ENCODE measurements around the gene MTHFD2.
"Not testable (repeated sequence)": the region's sequence is repeated elsewhere in the genome, so short reads cannot be mapped to it uniquely, and the experiment has no call there.

Gene MTHFD2
- long read RNA-seq, donor 1, full-length matches to known transcripts, result 5 of 12 reads
- long read RNA-seq, donor 1, partial matches to known transcripts, result 7 of 12 reads
- long read RNA-seq, donor 1, other reads (novel, unspliced or antisense), result 0 of 12 reads
- long read RNA-seq, donor 2, full-length matches to known transcripts, result 5 of 5 reads
- long read RNA-seq, donor 2, partial matches to known transcripts, result 0 of 5 reads
- long read RNA-seq, donor 2, other reads (novel, unspliced or antisense), result 0 of 5 reads
- long read RNA-seq, donor 3, full-length matches to known transcripts, result 4 of 4 reads
- long read RNA-seq, donor 3, partial matches to known transcripts, result 0 of 4 reads
- long read RNA-seq, donor 3, other reads (novel, unspliced or antisense), result 0 of 4 reads
- long read RNA-seq, donor 4, full-length matches to known transcripts, result 3 of 3 reads
- long read RNA-seq, donor 4, partial matches to known transcripts, result 0 of 3 reads
- long read RNA-seq, donor 4, other reads (novel, unspliced or antisense), result 0 of 3 reads
- long read RNA-seq, donor 5, full-length matches to known transcripts, result 5 of 5 reads
- long read RNA-seq, donor 5, partial matches to known transcripts, result 0 of 5 reads
- long read RNA-seq, donor 5, other reads (novel, unspliced or antisense), result 0 of 5 reads
- long read RNA-seq, donor 6, full-length matches to known transcripts, result 5 of 5 reads
- long read RNA-seq, donor 6, partial matches to known transcripts, result 0 of 5 reads
- long read RNA-seq, donor 6, other reads (novel, unspliced or antisense), result 0 of 5 reads
- long read RNA-seq, donor 7, full-length matches to known transcripts, result 6 of 12 reads
- long read RNA-seq, donor 7, partial matches to known transcripts, result 6 of 12 reads
- long read RNA-seq, donor 7, other reads (novel, unspliced or antisense), result 0 of 12 reads
- long read RNA-seq, donor 8, full-length matches to known transcripts, result 6 of 6 reads
- long read RNA-seq, donor 8, partial matches to known transcripts, result 0 of 6 reads
- long read RNA-seq, donor 8, other reads (novel, unspliced or antisense), result 0 of 6 reads

GRCh38 chr2:74198461-74199274 is at the start of gene MTHFD2:
Gene MTHFD2 (plus strand): TSS chr2:74198615. CDS start chr2:74198642, 27 bp downstream.
- peak; percentile 93 for DNase-seq

- DNase-seq, result no peak
These were observed 49.2 kb upstream of the MTHFD2 start for GRCh38 chr2:74149247-74149525.

DNA sequence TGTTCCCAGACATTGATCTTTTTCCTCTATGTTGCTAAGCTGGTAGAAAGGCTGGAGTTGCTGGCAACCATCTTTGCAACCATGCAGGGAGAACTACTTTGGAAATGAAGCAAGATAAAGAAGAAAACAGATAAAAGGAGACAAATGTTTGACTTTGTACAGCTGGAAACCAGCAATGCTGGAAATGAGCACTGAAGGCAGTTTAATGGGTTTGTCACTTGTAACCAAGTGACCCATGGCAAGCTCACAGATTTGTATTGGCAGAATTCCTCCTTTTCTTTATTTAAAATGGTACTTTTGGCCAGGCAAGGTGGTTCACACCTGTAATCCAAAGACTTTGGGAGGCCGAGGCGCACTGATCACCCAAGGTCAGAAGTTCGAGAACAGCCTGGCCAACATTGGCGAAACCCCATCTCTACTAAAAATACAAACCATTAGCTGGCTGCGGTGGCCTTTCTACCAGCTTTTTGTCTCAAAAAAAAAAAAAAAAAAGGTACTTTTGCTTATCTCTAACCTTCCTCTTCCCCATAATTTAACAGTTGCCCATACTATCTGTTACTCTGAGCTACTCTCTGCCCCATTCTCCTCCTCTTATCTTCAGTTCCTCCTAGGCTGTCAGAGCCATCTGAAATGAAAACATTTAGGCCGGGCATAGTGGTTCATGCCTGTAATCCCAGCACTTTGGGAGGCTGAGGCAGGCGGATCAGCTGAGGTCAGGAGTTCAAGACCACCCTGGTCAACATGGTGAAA is 48.7 kb upstream of the MTHFD2 start:
- no peak for DNase-seq

DNA sequence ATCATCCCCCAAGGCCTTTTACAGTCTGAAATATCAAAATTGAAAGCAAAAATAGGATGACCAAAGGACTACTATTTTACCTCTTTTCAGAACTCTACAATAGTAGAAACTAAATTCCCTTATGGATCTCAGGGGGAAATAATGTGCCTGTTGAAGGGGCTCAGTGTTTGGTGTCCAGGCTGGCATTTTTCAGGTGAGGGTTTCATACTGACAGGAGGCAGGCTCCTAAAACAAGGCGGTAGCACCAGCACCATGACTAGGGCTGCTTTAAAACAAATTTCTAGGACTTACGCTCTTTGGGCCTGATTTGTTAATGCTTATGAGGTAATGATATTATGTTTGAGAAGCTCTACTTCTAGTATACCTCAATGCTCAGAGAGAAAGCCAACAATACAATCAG is 45.5 kb upstream of the MTHFD2 start:
- no peak for DNase-seq

- DNase-seq, result no peak
These were observed 42.6 kb upstream of the MTHFD2 start for GRCh38 chr2:74155830-74156229.

GRCh38 chr2:74162951-74163350 is 35.5 kb upstream of the MTHFD2 start:
- no peak for DNase-seq

- DNase-seq, result no peak
These were observed 33.7 kb upstream of the MTHFD2 start for GRCh38 chr2:74164761-74165160.

- DNase-seq, result no peak
These were observed 29.7 kb upstream of the MTHFD2 start for GRCh38 chr2:74168739-74169138.

GRCh38 chr2:74174909-74175308 is 23.5 kb upstream of the MTHFD2 start:
- no peak for DNase-seq

- DNase-seq, result no peak
These were observed 20.7 kb upstream of the MTHFD2 start for GRCh38 chr2:74177696-74178095.

DNA sequence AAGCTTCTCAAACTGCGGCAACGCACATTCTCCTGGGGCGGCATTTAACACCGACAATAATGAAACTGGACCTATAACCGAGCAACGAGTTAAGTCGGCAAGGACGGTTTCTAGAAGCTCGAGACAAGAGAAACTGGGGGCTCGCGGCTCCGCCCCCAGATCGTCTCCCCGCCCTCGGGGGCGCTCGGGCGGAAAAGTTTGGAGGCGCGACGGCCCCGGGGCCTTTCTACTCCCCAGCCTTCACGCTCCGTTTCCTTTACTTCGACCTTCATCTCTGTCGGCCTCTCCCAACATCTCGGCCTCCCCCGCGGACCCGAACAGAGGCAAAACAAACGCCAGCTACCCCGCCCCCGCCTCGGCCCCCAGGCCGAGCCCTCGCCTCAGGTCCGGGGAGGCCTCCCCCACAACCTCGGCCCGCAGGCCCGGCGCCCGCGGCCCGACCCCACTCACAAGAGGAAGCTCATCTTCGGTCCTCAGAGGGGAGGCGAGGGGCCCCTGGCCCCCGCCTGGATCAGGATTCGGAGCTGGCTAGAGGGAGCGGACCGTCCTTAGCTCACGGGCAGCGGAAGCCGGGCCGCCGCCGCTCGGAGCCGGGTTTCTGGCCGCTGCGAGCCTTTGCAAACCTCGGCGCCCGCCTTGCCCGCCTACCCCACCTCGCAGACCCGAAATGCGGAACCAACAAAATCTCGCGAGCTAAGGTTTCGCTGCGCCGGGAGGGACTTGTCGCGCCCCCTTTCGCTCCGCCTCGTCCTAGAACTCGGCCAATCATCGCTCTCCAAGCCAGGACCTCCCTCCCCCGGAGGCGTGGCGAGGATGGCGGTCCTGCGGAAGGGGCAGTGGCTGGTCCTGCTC is 20.0 kb upstream of the MTHFD2 start, which contains the start of gene MOB1A:
Gene MOB1A (minus strand): TSS at position 669 of the 852 bp plus-strand sequence. CDS start 205 bp downstream, at position 464.
- DNase-seq, result peak; percentile 98

GRCh38 chr2:74179063-74179865 is 19.2 kb upstream of the MTHFD2 start:
- no peak for DNase-seq

GRCh38 chr2:74181739-74182138 is 16.7 kb upstream of the MTHFD2 start:
- DNase-seq, result no peak

DNA sequence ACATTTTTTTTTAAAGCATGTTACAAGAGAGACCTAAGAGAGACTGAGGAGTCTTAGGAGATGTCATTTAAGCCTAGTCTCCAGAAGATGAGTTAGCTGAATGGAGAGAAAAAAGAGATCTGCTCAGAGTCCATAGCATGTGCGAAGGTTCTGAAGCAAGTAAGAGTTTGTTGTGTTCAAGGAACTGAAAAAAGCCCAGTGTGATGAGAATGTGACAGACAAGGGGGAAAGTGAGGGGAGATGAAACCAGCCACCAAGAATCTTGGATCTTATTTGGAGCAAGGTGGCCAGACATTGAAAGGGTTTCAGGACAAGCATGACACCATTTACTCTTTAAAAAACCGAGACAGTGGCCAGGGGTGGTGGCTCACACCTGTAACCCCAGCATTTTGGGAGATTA is 14.5 kb upstream of the MTHFD2 start:
- no peak for DNase-seq

GRCh38 chr2:74186038-74186437 is 12.4 kb upstream of the MTHFD2 start:
- no peak for DNase-seq

DNA sequence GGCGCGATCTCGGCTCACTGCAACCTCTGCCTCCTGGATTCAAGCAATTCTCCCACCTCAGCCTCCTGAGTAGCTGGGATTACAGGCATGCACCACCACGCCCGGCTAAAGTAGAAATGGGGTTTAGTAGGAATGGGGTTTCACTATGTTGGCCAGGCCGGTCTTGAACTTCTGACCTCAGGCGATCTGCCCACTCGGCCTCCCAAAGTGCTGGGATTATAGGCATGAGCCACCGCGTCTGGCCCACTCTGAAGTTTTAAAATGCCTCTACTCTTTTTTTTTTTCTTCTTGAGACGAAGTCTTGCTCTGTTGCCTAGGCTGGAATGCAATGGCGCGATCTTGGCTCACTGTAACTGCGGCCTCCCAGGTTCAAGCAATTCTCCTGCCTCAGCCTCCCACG is 11.7 kb upstream of the MTHFD2 start:
- not testable (repeated sequence) for DNase-seq

GRCh38 chr2:74188018-74188601 is 10.3 kb upstream of the MTHFD2 start:
- no peak for DNase-seq

DNA sequence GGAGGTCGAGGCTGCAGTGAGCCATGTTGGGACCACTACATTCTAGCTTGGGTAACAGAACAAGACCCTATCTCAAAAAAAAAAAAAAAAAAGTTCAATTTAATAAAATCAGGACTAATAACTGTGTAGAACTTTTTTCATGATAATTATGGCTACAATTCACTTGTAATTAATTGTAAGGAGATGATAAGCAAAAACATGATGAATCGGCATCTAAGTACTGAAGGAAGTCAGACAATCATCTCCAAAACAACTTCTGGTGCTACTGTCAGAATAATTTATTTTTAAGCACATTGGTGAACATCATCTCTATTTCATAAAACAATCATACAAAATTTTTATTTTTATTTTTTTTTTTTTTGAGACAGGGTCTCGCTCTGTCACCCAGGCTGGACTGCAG is 9.7 kb upstream of the MTHFD2 start:
- no peak for DNase-seq

All from right kidney (tissue), 9 donors.